Osteocyte (in vitro differentiated cells): ENCODE results near the gene DNAI2. TPM values are rescaled to one million over a fixed set of nuclear protein-coding genes. Genes with fewer than 3 reads are reported as not detected.

Experiments
- DNase-seq: peaks from one replicate; pipeline ENCODE4 v3.0.0; 2021; ENCODE audit warnings: mixed read lengths; ENCODE audit not compliant: unreplicated experiment; ENCODE audit errors: extremely low spot score
- H3K27ac Mint-ChIP-seq: one replicate; pipeline ENCODE4 v1.8.0; 2021; ENCODE audit warnings: mild to moderate bottlenecking, mixed read lengths; ENCODE audit not compliant: unreplicated experiment
- H3K27me3 Mint-ChIP-seq: one replicate; pipeline ENCODE4 v1.8.0; 2021; ENCODE audit warnings: mixed read lengths; ENCODE audit not compliant: unreplicated experiment
- H3K36me3 Mint-ChIP-seq: one replicate; pipeline ENCODE4 v1.8.0; 2021; ENCODE audit warnings: mixed read lengths; ENCODE audit not compliant: unreplicated experiment
- H3K4me1 Mint-ChIP-seq: one replicate; pipeline ENCODE4 v1.8.0; 2021; ENCODE audit warnings: mixed read lengths; ENCODE audit not compliant: unreplicated experiment
- H3K4me3 Mint-ChIP-seq: one replicate; pipeline ENCODE4 v1.8.0; 2021; ENCODE audit warnings: mild to moderate bottlenecking, moderate library complexity, mixed read lengths; ENCODE audit not compliant: unreplicated experiment
- H3K9me3 Mint-ChIP-seq: one replicate; pipeline ENCODE4 v1.8.0; 2021; ENCODE audit warnings: mixed read lengths; ENCODE audit not compliant: unreplicated experiment
- CTCF ChIP-seq: fragments of 200-600 bp; sonication (generic); IDR thresholded peaks from 2 replicates; pipeline ENCODE4 v1.5.0; 2021; ENCODE audit warnings: antibody characterized with exemption, mild to moderate bottlenecking, moderate library complexity
- total RNA-seq: library from RNA; stranded (reverse); gene quantifications from 2 replicates; pipeline ENCODE4 v1.2.1, GENCODE V29; 2021

The DNAI2 gene
- total RNA-seq, 1 donor from 2014 or later, result not detected

GRCh38 chr17:74290340-74290739, 16.3 kb downstream of the DNAI2 start:
- Mint-ChIP-seq H3K27ac (no peak overlapping the region), H3K9me3 (no peaks in the 10 kb centered on the region), H3K4me1 (no peaks in the 10 kb centered on the region), H3K36me3 (no peaks in the 10 kb centered on the region), H3K4me3 (no peak overlapping the region), H3K27me3 (peaks cover 3% of the 10 kb centered on the region)
- TF ChIP-seq CTCF, result no peak
- no peak for DNase-seq

- DNase-seq, result no peak
- Mint-ChIP-seq H3K4me3 (no peak overlapping the region), H3K27ac (no peak overlapping the region), H3K36me3 (no peaks in the 10 kb centered on the region), H3K9me3 (no peaks in the 10 kb centered on the region), H3K4me1 (peaks cover 1% of the 10 kb centered on the region), H3K27me3 (peaks cover 14% of the 10 kb centered on the region)
- no peak for TF ChIP-seq CTCF
Observed at GRCh38 chr17:74292495-74292894, 18.5 kb downstream of the DNAI2 start.

GRCh38 chr17:74295625-74296547, 21.9 kb downstream of the DNAI2 start:
- no peak for DNase-seq
- TF ChIP-seq CTCF, result no peak
- Mint-ChIP-seq H3K36me3 (no peaks in the 10 kb centered on the region), H3K9me3 (no peaks in the 10 kb centered on the region), H3K4me3 (no peak overlapping the region), H3K27ac (no peak overlapping the region), H3K4me1 (peaks cover 1% of the 10 kb centered on the region), H3K27me3 (peaks cover 23% of the 10 kb centered on the region)

- peak; percentile 63 for TF ChIP-seq CTCF
- Mint-ChIP-seq H3K4me3 (no peak overlapping the region), H3K27ac (no peak overlapping the region)
Observed at GRCh38 chr17:74296548-74296936, 22.5 kb downstream of the DNAI2 start.

GRCh38 chr17:74297941-74298340, 23.9 kb downstream of the DNAI2 start:
- TF ChIP-seq CTCF, result no peak
- H3K36me3 Mint-ChIP-seq, result no peaks in the 10 kb centered on the region
- no peaks in the 10 kb centered on the region for H3K9me3 Mint-ChIP-seq
- no peak for DNase-seq
- H3K4me1 Mint-ChIP-seq, result peaks cover 1% of the 10 kb centered on the region
- no peak overlapping the region for H3K4me3 Mint-ChIP-seq
- H3K27me3 Mint-ChIP-seq, result peaks cover 25% of the 10 kb centered on the region
- H3K27ac Mint-ChIP-seq, result no peak overlapping the region

More at GRCh38 chr17:74296548-74296936, 22.5 kb downstream of the DNAI2 start:
- peaks cover 23% of the 10 kb centered on the region for H3K27me3 Mint-ChIP-seq
- no peak for DNase-seq
- H3K9me3 Mint-ChIP-seq, result no peaks in the 10 kb centered on the region
- no peaks in the 10 kb centered on the region for H3K36me3 Mint-ChIP-seq
- H3K4me1 Mint-ChIP-seq, result peaks cover 1% of the 10 kb centered on the region
